ENCODE data around the gene FOXC2.
A peak's percentile ranks its signal among the peaks of the same experiment; 100 is the strongest.

FOXC2 gene

GRCh38 chr16:86562356-86562755, 4.3 kb upstream of the FOXC2 start:
- no peak overlapping the region for H3K4me3 ChIP-seq (ENCODE audit: low read length)
- no peaks in the 10 kb centered on the region for H3K27me3 ChIP-seq (ENCODE audit: control insufficient read depth, insufficient read depth, low read length)
- H3K9ac ChIP-seq (ENCODE audit: low read depth, low read length) = no peak overlapping the region
- peaks cover 29% of the 10 kb centered on the region for H3K4me1 ChIP-seq (ENCODE audit: control insufficient read depth, insufficient read depth, low read length)
- no peaks in the 10 kb centered on the region for H3K9me3 ChIP-seq (replicated peaks; ENCODE audit: low read length)
- no peaks in the 10 kb centered on the region for H3K36me3 ChIP-seq (ENCODE audit: insufficient read depth, low read length)
- H3K4me2 ChIP-seq (ENCODE audit: low read length) = no peak overlapping the region

- no peaks in the 10 kb centered on the region for H3K27me3 ChIP-seq (ENCODE audit: control insufficient read depth, insufficient read depth, low read length)
- H3K4me2 ChIP-seq (ENCODE audit: low read length) = peak overlapping the region; percentile 91
- H3K4me1 ChIP-seq (ENCODE audit: control insufficient read depth, insufficient read depth, low read length) = peaks cover 29% of the 10 kb centered on the region
- peak overlapping the region; percentile 90 for H3K4me3 ChIP-seq (ENCODE audit: low read length)
- H3K9me3 ChIP-seq (replicated peaks; ENCODE audit: low read length) = no peaks in the 10 kb centered on the region
- peaks cover 3% of the 10 kb centered on the region for H3K36me3 ChIP-seq (ENCODE audit: insufficient read depth, low read length)
- peak overlapping the region; percentile 98 for H3K9ac ChIP-seq (ENCODE audit: low read depth, low read length)
Observed at GRCh38 chr16:86563469-86564345, 2.9 kb upstream of the FOXC2 start.

- Histone ChIP-seq H3K27me3 (ENCODE audit: control insufficient read depth, insufficient read depth, low read length) (no peaks in the 10 kb centered on the region), H3K4me1 (ENCODE audit: control insufficient read depth, insufficient read depth, low read length) (peaks cover 29% of the 10 kb centered on the region), H3K36me3 (ENCODE audit: insufficient read depth, low read length) (peaks cover 18% of the 10 kb centered on the region), H3K9ac (ENCODE audit: low read depth, low read length) (peak overlapping the region; percentile 98), H3K4me3 (ENCODE audit: low read length) (peak overlapping the region; percentile 90), H3K9me3 (replicated peaks; ENCODE audit: low read length) (no peaks in the 10 kb centered on the region), H3K4me2 (ENCODE audit: low read length) (peak overlapping the region; percentile 91)
Observed at GRCh38 chr16:86565181-86565631, 1.4 kb upstream of the FOXC2 start.

- Histone ChIP-seq H3K27me3 (ENCODE audit: control insufficient read depth, insufficient read depth, low read length) (no peaks in the 10 kb centered on the region), H3K4me2 (ENCODE audit: low read length) (peak overlapping the region; percentile 91), H3K9ac (ENCODE audit: low read depth, low read length) (peak overlapping the region; percentile 98), H3K4me3 (ENCODE audit: low read length) (peak overlapping the region; percentile 90), H3K4me1 (ENCODE audit: control insufficient read depth, insufficient read depth, low read length) (peaks cover 29% of the 10 kb centered on the region), H3K36me3 (ENCODE audit: insufficient read depth, low read length) (peaks cover 25% of the 10 kb centered on the region), H3K9me3 (replicated peaks; ENCODE audit: low read length) (no peaks in the 10 kb centered on the region)
Observed at GRCh38 chr16:86565644-86566511, 751 bp upstream of the FOXC2 start.

GRCh38 chr16:86566966-86567700, 504 bp downstream of the FOXC2 start:
- Histone ChIP-seq H3K4me2 (ENCODE audit: low read length) (peak overlapping the region; percentile 90), H3K9me3 (replicated peaks; ENCODE audit: low read length) (no peaks in the 10 kb centered on the region), H3K9ac (ENCODE audit: low read depth, low read length) (peak overlapping the region; percentile 98), H3K36me3 (ENCODE audit: insufficient read depth, low read length) (peaks cover 37% of the 10 kb centered on the region), H3K4me1 (ENCODE audit: control insufficient read depth, insufficient read depth, low read length) (peaks cover 39% of the 10 kb centered on the region), H3K4me3 (ENCODE audit: low read length) (peak overlapping the region; percentile 90), H3K27me3 (ENCODE audit: control insufficient read depth, insufficient read depth, low read length) (no peaks in the 10 kb centered on the region)

- Histone ChIP-seq H3K9ac (ENCODE audit: low read depth, low read length) (peak overlapping the region; percentile 98), H3K4me1 (ENCODE audit: control insufficient read depth, insufficient read depth, low read length) (peaks cover 47% of the 10 kb centered on the region), H3K9me3 (replicated peaks; ENCODE audit: low read length) (no peaks in the 10 kb centered on the region), H3K36me3 (ENCODE audit: insufficient read depth, low read length) (peaks cover 45% of the 10 kb centered on the region), H3K4me2 (ENCODE audit: low read length) (peak overlapping the region; percentile 90), H3K27me3 (ENCODE audit: control insufficient read depth, insufficient read depth, low read length) (no peaks in the 10 kb centered on the region), H3K4me3 (ENCODE audit: low read length) (peak overlapping the region; percentile 90)
Observed at GRCh38 chr16:86567701-86568581, 1.3 kb downstream of the FOXC2 start.

- Histone ChIP-seq H3K4me1 (ENCODE audit: control insufficient read depth, insufficient read depth, low read length) (peaks cover 52% of the 10 kb centered on the region), H3K36me3 (ENCODE audit: insufficient read depth, low read length) (peaks cover 54% of the 10 kb centered on the region), H3K9ac (ENCODE audit: low read depth, low read length) (peak overlapping the region; percentile 98), H3K9me3 (replicated peaks; ENCODE audit: low read length) (no peaks in the 10 kb centered on the region), H3K4me2 (ENCODE audit: low read length) (peak overlapping the region; percentile 90), H3K27me3 (ENCODE audit: control insufficient read depth, insufficient read depth, low read length) (no peaks in the 10 kb centered on the region), H3K4me3 (ENCODE audit: low read length) (peak overlapping the region; percentile 90)
Observed at GRCh38 chr16:86568677-86569623, 2.3 kb downstream of the FOXC2 start.

- peak overlapping the region; percentile 90 for H3K4me3 ChIP-seq (ENCODE audit: low read length)
- H3K4me2 ChIP-seq (ENCODE audit: low read length) = peak overlapping the region; percentile 90
- H3K9ac ChIP-seq (ENCODE audit: low read depth, low read length) = peak overlapping the region; percentile 98
- no peaks in the 10 kb centered on the region for H3K27me3 ChIP-seq (ENCODE audit: control insufficient read depth, insufficient read depth, low read length)
- peaks cover 52% of the 10 kb centered on the region for H3K4me1 ChIP-seq (ENCODE audit: control insufficient read depth, insufficient read depth, low read length)
- H3K9me3 ChIP-seq (replicated peaks; ENCODE audit: low read length) = no peaks in the 10 kb centered on the region
- H3K36me3 ChIP-seq (ENCODE audit: insufficient read depth, low read length) = peaks cover 63% of the 10 kb centered on the region
Observed at GRCh38 chr16:86569701-86570447, 3.2 kb downstream of the FOXC2 start.
